Hematopoietic multipotent progenitor cell treated with erythropoietin and hydrocortisone succinate and interleukin-3 and kit ligand, for 8 days (in vitro differentiated cells): Measurements from ENCODE around the gene COL4A2.
"Not testable (repeated sequence)": the region's sequence is repeated elsewhere in the genome, so short reads cannot be mapped to it uniquely, and the experiment has no call there.

ENCODE experiments used
- DNase-seq: peaks from one replicate; pipeline ENCODE4 v3.0.0-alpha.2; 2015

Gene COL4A2

DNA sequence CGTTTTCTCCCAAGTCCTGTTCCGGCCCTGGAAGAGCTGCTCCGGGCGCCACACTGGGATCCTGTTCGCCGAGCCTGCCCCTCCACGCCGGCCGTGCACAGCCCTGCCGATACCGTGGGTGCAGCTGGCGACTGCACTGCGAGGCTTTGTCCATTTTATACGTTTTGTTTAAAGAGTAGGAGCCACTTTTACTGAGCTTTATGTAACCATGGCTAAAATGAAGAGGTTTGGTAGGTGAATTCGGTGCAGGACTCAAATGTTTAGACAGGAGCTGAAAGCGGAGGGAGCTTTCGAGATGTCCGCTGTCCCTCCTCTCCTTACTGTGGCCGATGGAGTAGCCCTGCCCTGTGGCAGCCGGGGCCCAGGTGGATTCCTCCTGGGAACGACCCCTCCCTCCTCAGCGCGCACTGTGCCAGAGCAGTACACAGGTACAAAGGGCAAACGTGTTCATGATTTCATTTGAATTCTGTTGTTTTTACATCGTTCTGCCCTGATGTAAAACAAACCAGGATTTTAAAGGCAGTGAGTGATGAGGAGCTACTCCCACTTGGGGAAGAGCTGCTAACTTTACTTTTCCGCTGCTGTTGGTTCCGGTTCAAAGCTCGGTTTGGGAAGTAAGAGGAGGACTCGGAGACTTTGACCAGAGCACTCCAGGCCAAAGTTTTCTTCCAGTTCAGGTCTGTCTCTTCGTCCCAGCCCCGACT is 1.7 kb downstream of the COL4A2 start:
- DNase-seq = no peak

DNA sequence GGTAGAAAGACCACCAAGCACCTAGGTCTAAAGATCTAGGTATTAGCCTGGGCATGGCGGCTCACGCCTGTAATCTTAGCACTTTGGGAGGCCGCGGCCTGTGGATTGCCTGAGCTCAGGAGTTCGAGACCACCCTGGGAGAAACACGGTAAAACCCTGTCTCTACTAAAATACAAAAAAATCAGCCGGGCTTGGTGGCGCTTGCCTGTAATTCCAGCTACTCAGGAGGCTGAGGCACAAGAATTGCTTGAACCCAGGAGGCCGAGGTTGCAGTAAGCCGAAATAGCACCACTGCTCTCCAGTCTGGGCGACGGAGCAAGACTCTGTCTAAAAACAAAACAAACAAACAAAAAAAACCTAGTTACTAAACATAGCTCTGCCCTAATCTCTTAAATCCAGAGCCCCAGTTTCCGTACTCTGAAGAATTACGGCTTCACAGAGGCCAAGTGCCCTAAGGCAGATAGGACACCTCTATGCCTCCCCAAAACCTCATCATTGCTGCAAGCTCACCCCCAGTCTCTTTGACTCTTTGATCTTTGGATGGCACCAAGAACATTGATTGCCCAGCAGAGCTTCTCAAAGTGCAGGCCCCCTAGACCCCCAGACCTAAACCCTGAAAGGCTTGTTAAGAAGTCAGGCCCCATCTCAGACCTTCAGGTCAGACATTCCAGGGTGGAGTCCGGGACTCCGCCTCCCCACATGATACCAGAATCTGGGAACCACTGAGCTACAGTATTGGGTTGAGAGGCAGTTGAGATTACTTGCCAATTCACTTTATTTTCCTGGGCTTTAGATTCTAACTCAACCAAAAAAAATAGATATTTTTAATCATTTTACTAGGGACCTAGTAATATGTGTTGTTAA is 2.8 kb downstream of the COL4A2 start:
- no peak for DNase-seq

- no peak for DNase-seq
Measured at GRCh38 chr13:110310541-110311442, 3.7 kb downstream of the COL4A2 start.

DNA sequence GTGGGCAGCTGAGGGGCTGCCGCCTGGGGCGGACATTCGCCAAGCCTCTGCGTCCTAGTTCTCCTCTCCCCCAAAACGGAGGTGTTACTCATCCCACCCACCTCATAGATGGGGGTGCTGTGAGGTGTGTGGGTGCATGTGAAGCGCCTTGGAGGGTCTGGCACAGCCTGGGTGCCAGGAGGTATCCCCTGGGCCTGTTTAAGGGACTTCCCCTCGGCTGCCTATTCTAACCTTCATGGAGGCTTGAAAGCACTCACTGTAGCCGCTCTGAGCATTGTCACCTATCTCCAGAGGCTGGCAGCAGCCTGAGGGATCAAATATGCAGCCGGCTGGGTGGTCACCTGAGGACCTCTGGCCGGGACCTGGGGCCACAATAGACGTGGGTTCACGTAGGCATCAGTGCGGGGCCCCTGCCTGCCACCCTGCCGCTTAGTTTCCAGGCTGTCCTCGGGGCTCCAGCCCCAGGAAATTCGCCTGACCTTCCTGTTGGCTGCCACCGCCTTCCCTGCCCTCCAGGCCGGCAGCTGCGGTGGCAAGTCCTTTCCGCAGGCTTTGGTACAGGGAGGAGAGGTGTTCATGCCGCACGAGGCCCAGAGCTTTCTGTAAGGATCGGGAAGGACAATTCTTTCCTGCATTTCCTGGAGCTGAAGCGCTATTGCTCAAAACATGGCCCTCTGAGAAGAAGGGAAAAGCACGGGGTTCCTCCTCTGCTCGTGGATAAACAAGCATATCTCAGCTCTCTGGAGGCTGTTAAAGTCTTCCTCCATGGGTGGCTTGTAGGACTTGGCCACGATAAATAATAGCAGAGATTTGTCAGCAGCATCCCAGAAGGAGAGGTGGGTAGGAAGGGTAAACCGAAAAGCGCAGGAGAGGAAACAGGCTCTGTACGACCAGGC is 4.6 kb downstream of the COL4A2 start:
- DNase-seq = no peak

- DNase-seq = no peak
Measured at GRCh38 chr13:110312339-110313031, 5.4 kb downstream of the COL4A2 start.

DNA sequence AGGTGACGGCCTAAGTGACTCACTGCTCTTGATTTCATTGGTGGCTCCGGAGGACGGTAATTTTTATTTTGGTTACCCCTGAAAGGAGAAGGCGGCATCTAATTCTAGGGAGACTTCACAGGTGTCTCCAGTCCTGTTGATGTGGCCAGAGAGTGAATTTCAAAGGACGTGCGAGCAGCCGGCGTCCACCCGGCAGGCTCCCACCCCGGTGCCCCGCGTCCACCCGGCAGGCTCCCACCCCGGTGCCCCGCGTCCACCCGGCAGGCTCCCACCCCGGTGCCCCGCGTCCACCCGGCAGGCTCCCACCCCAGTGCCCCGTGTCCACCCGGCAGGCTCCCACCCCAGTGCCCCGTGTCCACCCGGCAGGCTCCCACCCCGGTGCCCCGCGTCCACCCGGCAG is 6.2 kb downstream of the COL4A2 start:
- DNase-seq = not testable (repeated sequence)

GRCh38 chr13:110313733-110314132 is 6.6 kb downstream of the COL4A2 start:
- DNase-seq = not testable (repeated sequence)

- DNase-seq = no peak
Measured at GRCh38 chr13:110314516-110315245, 7.6 kb downstream of the COL4A2 start.

DNA sequence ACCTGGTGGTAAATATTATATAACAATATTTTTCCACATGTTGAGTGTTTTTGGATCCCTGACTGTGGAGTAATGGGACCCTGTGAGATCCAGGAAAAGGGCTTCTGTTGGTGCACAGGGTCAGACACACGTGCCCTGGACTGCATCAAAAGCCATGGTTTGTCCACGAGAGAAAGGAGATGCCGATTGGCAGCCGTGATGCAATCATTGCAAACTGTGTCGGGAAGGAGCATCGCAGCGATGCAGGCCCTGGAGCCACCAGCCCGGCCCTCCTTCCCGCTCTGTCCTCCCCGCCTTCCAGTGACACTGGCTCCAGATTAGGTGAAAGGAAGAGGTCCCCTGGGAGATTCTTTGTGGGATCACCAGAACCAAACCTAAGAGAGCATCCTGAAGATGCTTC is 9.1 kb downstream of the COL4A2 start:
- DNase-seq = no peak

GRCh38 chr13:110317093-110317492 is 10.0 kb downstream of the COL4A2 start:
- DNase-seq = no peak

DNA sequence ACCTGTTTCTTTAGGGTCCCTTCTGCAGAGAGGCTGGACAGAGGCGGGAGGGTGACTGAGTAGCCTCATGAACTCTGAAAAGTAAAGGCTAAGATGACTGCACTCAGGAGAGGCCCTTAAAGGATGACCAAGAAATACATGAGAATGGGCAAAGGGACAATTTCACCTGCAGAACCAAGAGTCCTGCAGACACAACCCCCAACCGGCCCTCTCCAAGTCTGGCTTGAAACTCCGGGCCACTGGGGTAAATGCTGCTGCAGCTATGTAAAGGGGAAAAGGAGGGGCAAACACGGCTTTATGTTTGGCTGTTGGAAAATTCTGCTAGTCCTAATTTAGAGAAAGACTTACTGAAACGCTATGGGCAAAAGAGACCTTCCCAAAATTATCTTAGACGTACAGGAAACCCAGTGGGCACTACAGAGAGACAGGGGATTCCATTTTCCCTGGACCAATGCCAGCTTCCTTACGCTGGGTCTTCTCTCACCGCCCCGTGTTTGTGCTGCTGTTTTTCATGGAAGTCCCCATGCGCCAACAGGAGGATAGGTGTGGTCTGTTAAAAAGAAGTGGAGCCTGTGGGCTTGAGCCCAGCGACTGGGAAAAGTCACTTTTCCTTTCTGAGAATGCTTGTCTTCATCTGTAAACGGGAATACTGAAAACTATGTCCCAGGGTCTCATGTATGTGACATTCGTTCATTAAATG is 10.6 kb downstream of the COL4A2 start:
- DNase-seq = no peak

DNA sequence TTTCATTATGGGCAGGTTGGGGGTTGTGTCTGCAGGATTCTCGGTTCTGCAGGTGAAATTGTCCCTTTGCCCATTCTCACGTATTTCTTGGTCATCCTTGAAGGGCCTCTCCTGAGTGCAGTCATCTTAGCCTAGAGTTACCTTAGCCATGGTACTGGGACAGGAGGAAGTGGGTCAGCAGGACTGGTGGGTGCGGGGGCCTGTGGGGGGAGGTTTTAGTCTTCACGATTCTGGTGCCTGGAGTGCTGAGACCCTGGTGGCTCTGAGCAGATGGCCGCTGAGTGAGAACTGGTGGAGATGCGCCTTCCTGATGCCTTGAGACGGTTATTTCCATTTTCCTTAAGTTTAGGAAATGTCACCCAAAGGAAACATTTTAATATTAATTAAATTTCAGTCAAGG is 11.8 kb downstream of the COL4A2 start:
- no peak for DNase-seq

DNA sequence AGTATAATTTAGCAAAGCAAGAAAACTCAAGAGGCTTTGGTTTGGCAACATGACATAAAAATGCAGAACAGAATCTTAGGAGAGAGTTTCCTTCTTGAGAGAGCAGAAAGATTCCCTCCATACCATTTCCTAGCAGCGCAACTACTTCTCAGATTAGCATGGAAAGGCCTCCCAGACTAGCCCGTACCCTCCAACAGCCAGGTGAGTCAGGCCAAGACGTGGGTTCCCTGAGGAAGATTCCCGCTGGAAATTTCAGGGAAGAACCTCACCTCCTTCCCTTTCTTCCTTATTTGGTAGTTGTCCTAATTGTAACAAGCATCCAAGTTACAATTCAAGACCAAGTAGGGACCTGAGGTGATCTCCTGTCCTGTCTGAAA is 12.3 kb downstream of the COL4A2 start:
- DNase-seq = no peak

DNA sequence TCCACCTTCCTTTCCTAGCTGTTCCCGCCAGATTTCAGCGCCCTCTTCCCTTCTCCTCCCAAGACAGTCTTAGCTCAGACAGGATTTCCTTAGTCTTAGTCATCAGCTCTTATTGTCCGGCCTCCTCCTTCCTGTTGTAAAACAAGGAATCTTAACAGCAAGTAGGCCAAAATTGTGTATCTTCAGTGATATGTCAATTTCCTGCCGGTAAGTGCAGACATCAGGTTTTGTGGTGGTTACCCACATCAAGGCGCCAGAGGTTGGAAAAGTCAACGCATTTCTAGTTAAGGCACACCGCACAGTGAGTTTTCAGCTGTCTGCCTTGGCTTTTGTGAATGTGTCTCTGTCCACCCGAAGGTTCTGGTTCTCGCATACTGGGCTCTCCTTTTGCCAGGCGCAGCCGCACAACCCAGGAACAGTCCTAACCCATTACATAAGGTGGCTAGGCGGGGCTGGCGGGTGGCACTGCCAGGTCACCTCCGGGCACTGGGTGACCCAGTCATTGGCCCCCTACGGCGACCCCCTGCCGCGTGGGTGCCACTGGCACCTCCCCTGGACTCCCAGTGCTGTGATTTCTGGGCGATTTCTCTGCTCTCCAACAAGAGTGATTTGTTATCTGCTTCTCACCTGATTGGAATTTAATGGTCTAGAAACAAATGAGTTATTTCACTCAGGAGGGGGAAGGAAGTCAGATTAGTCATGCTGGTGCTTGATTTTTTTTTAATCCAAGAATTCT is 12.9 kb downstream of the COL4A2 start:
- no peak for DNase-seq

- DNase-seq = no peak
Measured at GRCh38 chr13:110320645-110321044, 13.6 kb downstream of the COL4A2 start.

DNA sequence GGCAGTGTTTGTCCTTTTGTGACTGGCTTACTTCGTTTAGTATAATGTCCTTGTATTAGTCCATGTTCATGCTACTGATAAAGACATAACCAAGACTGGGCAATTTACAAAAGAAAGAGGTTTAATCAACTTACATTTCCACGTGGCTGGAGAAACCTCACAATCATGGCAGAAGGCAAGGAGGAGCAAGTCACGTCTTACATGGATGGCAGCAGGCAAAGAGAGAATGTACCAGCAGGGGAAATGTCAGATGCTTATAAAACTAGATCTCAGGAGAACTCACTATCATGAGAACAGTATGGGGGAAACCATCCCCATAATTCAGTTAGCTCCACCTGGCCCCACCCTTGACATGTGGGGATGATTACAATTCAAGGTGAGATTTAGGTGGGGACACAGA is 14.5 kb downstream of the COL4A2 start:
- DNase-seq = not testable (repeated sequence)

GRCh38 chr13:110322126-110322827 is 15.2 kb downstream of the COL4A2 start:
- no peak for DNase-seq

DNA sequence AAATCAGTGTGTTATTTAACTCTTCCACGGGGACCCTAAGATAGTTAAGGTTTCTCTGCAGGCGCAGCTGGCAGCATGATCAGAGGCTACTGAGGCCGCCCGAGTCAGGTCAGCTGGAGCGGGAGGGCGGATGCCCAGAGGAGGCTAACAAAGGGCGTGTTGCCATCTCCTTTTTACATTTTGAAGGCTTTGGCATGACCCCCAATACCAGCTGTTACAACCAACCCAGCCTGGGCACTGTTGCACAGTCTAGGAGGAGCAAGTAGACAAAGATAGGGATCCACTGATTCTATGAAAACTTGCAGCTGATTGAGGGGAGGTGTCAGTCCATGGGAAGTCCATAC is 15.7 kb downstream of the COL4A2 start:
- DNase-seq = no peak
